ENCODE data around the gene HES4.

DNA sequence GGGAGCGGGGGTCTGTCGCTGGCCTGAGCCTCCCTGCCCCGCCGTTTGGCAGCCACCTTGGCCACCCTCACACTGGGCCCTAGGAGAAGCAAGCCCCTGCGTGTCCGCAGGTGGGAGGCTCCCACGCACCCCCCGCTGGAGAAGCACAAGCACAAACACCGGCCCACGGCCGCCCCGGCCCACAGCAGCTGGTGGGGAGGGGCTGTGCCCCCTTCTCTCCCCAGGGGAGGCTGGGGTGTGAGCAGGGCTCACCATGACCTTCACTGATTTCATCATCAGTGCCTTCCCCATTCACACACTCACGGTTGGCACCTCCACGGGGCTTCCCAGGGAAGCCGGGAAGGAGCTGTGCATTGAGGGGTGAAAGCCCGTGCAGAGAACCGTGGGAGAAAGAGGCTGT lies 27.9 kb upstream of the HES4 start:
- TF ChIP-seq ZNF785 (tag by site-specific recombination; IDR thresholded peaks at IDR 0.05): no peak
- no peak for TF ChIP-seq ZFP3 (tag by site-specific recombination; IDR thresholded peaks at IDR 0.05; ENCODE audit: low read depth)
- no peak for TF ChIP-seq ZNF114 (tag by site-specific recombination; IDR thresholded peaks at IDR 0.05)
- TF ChIP-seq, protein P1, sequence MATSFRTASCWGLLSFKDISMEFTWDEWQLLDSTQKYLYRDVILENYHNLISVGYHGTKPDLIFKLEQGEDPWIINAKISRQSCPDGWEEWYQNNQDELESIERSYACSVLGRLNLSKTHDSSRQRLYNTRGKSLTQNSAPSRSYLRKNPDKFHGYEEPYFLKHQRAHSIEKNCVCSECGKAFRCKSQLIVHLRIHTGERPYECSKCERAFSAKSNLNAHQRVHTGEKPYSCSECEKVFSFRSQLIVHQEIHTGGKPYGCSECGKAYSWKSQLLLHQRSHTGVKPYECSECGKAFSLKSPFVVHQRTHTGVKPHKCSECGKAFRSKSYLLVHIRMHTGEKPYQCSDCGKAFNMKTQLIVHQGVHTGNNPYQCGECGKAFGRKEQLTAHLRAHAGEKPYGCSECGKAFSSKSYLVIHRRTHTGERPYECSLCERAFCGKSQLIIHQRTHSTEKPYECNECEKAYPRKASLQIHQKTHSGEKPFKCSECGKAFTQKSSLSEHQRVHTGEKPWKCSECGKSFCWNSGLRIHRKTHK (tag by site-specific recombination; IDR thresholded peaks at IDR 0.05): no peak
- TF ChIP-seq GLIS2 (tag by site-specific recombination; IDR thresholded peaks at IDR 0.05): no peak
- TF ChIP-seq, protein P2, sequence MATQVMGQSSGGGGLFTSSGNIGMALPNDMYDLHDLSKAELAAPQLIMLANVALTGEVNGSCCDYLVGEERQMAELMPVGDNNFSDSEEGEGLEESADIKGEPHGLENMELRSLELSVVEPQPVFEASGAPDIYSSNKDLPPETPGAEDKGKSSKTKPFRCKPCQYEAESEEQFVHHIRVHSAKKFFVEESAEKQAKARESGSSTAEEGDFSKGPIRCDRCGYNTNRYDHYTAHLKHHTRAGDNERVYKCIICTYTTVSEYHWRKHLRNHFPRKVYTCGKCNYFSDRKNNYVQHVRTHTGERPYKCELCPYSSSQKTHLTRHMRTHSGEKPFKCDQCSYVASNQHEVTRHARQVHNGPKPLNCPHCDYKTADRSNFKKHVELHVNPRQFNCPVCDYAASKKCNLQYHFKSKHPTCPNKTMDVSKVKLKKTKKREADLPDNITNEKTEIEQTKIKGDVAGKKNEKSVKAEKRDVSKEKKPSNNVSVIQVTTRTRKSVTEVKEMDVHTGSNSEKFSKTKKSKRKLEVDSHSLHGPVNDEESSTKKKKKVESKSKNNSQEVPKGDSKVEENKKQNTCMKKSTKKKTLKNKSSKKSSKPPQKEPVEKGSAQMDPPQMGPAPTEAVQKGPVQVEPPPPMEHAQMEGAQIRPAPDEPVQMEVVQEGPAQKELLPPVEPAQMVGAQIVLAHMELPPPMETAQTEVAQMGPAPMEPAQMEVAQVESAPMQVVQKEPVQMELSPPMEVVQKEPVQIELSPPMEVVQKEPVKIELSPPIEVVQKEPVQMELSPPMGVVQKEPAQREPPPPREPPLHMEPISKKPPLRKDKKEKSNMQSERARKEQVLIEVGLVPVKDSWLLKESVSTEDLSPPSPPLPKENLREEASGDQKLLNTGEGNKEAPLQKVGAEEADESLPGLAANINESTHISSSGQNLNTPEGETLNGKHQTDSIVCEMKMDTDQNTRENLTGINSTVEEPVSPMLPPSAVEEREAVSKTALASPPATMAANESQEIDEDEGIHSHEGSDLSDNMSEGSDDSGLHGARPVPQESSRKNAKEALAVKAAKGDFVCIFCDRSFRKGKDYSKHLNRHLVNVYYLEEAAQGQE (tag by site-specific recombination; IDR thresholded peaks at IDR 0.05): no peak
- TF ChIP-seq ZBTB20 (tag by site-specific recombination; IDR thresholded peaks at IDR 0.05): no peak
- TF ChIP-seq, protein P3, sequence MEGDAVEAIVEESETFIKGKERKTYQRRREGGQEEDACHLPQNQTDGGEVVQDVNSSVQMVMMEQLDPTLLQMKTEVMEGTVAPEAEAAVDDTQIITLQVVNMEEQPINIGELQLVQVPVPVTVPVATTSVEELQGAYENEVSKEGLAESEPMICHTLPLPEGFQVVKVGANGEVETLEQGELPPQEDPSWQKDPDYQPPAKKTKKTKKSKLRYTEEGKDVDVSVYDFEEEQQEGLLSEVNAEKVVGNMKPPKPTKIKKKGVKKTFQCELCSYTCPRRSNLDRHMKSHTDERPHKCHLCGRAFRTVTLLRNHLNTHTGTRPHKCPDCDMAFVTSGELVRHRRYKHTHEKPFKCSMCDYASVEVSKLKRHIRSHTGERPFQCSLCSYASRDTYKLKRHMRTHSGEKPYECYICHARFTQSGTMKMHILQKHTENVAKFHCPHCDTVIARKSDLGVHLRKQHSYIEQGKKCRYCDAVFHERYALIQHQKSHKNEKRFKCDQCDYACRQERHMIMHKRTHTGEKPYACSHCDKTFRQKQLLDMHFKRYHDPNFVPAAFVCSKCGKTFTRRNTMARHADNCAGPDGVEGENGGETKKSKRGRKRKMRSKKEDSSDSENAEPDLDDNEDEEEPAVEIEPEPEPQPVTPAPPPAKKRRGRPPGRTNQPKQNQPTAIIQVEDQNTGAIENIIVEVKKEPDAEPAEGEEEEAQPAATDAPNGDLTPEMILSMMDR (tag by site-specific recombination; IDR thresholded peaks at IDR 0.05): no peak
- no peak for TF ChIP-seq ZNF2 (tag by site-specific recombination; IDR thresholded peaks at IDR 0.05)
- no peak for TF ChIP-seq ZNF701 (tag by site-specific recombination; IDR thresholded peaks at IDR 0.05)
- no peak for TF ChIP-seq ZNF768 (tag by site-specific recombination; IDR thresholded peaks at IDR 0.05)
- no peak for TF ChIP-seq ZNF341 (tag by site-specific recombination; IDR thresholded peaks at IDR 0.05; ENCODE audit: low read depth)
- no peak for TF ChIP-seq SALL2 (tag by site-specific recombination; IDR thresholded peaks at IDR 0.05; ENCODE audit: borderline replicate concordance)
- no peak for TF ChIP-seq KLF10 (tag by site-specific recombination; IDR thresholded peaks at IDR 0.05)

Measured in HEK293 (cell line).